AG08396 (cell line): ENCODE results near the gene NRN1L.
"Not testable (repeated sequence)": the region's sequence is repeated elsewhere in the genome, so short reads cannot be mapped to it uniquely, and the experiment has no call there.

Experiments used
- DNase-seq: peaks from one replicate; pipeline ENCODE4 v3.0.0; 2012; ENCODE audit warnings: low spot score, mixed read lengths

NRN1L gene

DNA sequence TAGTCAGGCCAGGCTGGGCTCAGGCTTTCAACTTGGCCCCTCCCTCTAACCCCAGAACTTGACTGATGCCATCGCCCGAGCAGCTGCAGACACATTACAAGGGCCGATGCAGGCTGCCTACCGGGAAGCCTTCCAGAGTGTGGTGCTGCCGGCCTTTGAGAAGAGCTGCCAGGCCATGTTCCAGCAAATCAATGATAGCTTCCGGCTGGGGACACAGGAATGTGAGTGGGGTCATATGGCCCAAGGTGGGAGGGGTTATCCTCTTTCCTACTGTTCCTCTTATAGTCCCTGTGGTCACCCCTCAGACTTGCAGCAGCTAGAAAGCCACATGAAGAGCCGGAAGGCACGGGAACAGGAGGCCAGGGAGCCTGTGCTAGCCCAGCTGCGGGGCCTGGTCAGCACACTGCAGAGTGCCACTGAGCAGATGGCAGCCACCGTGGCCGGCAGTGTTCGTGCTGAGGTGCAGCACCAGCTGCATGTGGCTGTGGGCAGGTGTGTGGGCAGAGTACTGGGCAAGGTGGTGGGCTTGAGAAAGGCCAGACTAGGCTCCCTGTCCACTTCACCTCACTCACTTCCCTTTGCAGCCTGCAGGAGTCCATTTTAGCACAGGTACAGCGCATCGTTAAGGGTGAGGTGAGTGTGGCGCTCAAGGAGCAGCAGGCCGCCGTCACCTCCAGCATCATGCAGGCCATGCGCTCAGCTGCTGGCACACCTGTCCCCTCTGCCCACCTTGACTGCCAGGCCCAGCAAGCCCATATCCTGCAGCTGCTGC lies 2.1 kb upstream of the NRN1L start:
- DNase-seq, result peak; percentile 32

DNA sequence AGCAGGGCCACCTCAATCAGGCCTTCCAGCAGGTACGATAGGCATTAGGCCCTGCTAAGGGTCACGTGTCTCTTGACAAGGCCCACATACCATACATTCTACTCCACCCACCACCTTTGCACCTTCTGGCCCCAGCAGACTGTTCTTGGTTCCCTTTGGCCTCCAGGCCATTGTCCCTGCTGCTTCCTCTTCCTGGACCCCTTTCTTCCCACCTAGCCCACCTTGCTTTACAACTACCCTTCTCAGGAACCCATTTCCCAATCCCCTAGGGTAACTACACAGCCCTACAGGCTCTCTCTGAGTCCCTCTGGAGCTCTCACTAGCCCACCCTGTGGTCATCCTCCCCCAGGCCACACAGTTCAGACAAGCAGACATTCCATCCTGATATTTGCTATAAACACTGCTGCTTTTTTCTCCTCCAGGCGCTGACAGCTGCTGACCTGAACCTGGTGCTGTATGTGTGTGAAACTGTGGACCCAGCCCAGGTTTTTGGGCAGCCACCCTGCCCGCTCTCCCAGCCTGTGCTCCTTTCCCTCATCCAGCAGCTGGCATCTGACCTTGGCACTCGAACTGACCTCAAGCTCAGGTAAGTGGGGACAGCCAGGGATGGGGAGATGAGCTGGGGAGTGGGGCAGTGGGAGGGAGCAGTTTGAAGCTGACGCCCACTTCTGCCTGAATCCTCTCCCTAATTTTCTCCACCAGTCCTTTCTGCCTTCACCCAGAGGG lies 1.4 kb upstream of the NRN1L start:
- DNase-seq, result no peak

DNA sequence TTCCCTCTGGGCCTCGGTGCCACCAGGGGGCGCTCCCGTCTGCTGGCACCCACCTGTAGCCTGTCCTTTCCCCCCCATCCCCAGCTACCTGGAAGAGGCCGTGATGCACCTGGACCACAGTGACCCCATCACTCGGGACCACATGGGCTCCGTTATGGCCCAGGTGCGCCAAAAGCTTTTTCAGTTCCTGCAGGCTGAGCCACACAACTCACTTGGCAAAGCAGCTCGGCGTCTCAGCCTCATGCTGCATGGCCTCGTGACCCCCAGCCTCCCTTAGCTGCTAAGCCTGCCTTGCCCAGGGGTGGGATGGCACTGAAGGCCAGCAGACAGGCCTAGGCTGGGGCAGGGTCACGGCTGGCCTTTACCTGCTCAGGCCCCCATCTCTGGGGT lies 818 bp upstream of the NRN1L start:
- DNase-seq, result peak; percentile 81

DNA sequence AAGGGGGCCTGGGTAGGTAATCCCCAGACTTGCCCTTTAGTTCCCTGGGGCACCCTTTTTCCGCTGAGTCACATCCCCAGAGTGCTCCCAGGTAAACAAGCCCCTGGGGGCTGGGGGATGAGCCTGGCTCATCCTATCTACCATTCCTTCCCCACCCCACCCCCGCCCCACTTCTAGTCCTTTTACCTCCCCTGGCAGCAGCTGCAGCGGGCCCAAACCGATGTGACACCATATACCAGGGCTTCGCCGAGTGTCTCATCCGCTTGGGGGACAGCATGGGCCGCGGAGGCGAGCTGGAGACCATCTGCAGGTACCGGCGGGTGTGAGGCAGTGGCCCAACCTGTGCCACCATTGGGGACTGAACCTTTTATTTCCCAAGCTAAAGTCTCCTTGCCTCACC lies 860 bp downstream of the NRN1L start:
- DNase-seq, result no peak

DNA sequence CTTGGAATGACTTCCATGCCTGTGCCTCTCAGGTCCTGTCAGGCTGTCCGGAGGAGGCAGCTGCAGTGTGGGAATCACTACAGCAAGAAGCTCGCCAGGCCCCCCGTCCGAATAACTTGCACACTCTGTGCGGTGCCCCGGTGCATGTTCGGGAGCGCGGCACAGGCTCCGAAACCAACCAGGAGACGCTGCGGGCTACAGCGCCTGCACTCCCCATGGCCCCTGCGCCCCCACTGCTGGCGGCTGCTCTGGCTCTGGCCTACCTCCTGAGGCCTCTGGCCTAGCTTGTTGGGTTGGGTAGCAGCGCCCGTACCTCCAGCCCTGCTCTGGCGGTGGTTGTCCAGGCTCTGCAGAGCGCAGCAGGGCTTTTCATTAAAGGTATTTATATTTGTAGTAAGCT lies 1.3 kb downstream of the NRN1L start:
- no peak for DNase-seq

DNA sequence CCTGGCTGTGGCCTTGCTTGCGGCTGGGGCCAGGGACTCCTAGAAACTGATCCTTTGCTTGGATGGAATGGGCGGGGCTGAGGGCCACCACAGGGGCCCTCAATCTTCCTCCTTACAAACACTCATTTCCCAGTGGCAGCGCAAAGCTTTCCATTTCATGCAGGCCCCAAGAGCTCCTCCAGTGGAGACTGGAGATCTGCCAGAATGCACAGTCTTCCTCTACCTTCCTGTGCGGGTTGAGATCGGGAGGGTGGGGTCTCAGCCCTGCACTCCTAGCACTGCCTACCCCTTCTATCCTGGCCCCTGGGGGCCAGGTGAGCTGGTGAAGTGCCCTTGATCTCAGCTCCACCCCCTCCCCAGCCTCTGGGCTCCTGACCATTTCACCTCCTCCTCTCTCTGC lies 1.7 kb downstream of the NRN1L start:
- no peak for DNase-seq

DNA sequence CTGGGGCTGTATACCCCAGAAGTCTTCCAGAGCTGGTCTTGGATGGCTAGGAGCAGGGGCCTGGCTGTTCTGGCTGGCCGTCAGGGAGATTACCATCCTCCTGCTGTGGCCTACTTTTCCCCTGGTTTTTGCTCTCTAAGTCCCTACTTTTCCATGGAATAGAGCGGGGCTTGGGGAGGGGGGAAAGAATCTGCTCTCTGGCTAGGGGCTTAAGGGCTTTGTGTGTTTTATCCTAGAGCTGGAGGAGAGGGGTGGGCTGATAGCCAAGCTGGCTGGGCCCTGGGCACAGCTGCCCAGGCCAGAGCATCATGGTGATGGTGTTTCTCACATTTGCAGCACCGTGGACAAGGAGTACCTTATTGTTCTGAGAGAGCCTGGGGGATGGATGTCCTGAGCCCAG lies 3.6 kb downstream of the NRN1L start:
- no peak for DNase-seq

DNA sequence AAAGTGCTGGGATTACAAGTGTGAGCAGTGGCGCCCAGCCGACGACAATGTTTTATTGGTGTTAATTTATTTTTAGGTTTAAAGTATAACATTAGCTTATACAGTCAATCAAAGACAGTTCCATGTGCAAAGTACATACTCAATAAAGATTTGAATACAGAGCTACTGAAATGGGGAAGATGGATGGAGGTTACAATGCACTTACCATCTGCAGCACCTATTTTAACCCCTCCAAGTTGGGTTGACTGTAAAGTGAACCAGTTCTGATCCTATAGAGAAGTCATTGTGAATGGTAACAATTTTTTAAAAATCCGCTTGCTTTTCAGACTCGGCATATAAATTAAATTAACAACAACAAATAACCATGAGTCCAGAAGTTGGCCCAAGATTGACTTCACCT lies 7.7 kb downstream of the NRN1L start:
- DNase-seq, result no peak

DNA sequence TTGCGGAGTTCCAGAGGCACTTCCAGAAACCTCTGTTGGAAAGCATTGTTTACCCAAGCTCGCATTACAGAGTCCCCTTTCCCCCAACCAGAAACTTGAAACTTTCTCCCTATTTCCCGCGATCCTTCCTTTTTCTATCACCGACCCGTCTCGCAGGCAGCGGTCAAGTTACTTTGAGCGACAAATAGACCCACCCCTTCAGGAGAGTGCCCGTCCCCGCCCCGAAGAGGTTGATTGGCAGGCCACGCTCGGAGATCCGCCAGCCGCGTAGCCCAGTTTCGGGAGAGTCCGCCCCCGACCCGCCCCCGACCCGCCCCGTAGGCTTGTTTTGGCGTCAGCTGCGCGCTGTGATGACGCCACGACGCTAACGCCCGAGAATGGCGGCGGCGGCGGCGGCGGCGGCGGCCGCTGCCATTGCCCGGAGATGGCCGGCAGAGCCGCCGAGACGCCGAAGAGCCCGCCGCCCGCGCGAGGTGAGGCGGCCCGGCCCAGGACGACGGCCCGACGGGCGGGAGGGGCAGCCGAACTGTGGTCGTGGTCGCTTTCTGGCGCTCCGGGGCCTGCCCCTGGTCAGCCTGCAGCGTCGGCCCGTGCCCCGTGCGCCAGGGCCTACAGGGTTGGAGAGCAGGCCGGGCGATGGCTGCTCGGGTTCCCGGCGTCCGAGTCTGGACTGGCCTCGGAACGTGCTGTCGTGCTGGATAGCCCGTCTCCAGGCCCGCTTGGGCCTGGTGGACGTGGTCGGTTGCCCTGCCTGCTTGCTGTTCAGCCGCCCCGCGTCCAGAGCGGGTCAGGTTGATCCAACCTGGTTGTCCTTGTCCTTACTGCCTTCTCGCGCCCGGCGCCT lies 8.4 kb downstream of the NRN1L start, which contains the start of gene PSKH1:
Gene PSKH1, plus strand, starts transcription at position 356 of the 844 bp plus-strand sequence. CDS start 15,496 bp downstream, outside the sequence.
- DNase-seq, result peak; percentile 99

DNA sequence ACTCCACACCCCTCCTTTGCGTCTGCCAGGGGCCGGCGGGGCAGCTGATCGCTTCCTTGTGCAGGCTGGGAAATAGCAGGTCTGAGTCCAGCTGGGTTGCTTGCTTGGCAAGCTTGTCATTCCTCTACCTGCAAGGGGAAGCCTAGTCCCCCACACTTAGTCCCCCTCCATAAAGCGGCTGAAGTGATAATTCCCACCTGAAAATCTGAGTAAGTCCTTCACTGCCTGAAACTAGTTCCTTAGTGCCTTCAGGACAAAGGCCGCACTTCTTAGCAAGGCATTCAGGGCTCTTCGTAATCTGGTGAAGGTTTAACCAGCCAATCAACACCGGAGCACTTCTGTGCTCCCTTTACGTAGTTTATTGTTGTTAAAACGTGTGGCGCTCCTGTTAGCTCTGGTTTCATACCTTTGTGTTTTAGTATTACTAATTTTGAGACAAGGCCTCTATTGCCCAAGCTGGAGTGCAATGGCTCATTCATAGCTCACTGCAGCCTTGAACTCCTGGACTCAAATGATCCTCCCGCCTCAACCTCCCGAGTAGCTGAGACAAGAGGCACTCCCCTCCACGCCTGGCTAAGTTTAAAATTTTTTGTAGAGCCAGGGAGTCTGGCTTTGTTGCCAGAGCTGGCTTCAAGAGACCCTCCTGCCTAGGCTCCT lies 9.2 kb downstream of the NRN1L start:
- peak; percentile 38 for DNase-seq

DNA sequence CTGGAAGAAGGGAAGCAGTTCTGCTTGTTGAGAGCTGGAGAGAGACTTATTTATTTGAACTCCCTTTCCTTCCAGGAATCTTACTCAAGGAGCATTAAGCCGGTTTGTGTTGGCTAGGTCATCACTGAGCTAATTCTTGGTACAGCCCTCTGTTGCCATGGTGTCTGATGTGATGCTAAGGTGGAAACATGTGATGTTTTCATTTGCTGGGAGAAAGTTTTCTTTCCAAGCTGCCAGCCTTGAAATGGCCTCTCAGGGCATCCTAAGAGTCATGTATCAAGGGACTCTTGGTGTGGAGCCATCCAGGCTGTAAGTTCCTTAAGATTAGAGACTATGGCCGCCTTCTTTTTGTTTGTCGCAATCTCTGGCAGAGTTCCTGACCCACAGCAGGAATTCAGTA lies 12.5 kb downstream of the NRN1L start:
- DNase-seq, result peak; percentile 60

DNA sequence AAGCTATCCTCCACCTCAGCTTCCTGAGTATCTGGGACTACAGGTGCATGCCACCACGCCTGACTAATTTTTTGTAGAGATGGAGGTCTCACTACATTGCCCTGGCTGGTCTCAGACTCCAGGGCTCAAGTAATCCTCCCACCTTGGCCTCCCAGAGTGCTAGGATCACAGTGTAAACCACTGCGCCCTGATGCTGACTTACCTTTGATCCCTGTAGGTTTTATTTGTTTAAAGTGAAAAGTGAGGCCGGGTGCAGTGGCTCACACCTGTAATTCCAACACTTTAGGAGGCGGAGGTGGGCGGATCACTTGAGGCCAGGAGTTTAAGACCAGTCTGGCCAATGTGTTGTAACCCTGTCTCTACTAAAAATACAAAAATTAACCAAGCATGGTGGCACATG lies 17.0 kb downstream of the NRN1L start:
- DNase-seq, result no peak

DNA sequence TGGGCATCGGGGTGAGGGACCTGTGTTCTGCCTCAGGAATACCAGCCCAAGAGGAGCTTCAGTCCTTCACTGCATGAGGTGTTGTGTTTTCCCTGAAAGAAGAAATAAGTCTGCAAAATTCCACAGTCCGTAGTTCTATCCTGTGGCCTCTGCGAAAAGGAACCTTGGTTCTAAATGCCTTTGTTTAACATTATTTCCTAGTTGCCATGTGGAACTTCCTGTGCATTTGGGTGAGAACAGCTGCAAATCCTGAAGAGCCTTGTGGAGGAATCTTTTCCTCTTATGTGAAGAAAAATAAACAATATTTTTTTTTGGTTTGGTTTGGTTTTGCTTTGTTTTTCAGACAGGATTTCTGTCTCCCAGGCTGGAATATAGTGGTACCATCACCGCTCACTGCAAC lies 18.1 kb downstream of the NRN1L start:
- no peak for DNase-seq

DNA sequence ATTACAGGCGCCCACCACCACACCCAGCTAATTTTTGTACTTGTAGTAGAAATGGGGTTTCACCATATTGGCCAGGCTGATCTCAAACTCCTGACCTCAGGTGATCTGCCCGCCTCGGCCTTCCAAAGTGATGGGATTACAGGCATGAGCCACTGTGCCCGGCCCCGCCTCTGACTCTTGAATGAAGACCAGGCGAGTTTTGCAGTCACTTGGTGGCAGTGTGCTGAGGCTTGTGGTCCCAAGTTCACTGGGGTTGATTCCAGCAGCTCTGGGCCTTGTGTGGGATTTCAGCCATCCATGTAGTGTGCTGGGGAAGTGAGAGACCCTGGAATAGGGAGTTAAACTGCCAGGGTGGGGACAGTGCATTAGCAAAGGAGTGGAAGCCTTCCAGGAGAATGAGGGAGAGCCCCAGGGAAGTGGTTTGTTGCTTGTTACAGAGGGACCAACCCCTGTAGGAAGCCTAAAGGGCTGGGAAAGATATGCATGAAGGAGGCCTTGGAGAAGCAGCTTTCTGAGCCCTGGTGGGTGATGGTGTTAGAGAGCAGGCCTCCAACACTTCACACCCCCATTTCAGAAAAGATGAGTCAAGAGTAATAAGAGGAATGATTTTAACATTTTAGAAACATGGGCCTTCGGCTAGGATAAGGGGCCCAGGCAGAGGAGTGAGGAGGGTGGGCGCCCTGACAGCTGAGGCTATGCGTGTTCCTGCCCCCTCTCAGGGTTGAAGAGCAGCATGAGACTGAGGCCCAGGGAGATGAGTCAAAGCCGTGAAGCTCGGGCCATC lies 22.9 kb downstream of the NRN1L start:
- no peak for DNase-seq

DNA sequence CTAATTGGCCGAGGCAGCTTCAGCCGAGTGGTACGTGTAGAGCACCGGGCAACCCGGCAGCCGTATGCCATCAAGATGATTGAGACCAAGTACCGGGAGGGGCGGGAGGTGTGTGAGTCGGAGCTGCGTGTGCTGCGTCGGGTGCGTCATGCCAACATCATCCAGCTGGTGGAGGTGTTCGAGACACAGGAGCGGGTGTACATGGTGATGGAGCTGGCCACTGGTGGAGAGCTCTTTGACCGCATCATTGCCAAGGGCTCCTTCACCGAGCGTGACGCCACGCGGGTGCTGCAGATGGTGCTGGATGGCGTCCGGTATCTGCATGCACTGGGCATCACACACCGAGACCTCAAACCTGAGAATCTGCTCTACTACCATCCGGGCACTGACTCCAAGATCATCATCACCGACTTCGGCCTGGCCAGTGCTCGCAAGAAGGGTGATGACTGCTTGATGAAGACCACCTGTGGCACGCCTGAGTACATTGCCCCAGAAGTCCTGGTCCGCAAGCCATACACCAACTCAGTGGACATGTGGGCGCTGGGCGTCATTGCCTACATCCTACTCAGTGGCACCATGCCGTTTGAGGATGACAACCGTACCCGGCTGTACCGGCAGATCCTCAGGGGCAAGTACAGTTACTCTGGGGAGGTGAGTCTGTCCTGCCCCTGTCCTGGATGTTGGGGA lies 24.5 kb downstream of the NRN1L start:
- no peak for DNase-seq

DNA sequence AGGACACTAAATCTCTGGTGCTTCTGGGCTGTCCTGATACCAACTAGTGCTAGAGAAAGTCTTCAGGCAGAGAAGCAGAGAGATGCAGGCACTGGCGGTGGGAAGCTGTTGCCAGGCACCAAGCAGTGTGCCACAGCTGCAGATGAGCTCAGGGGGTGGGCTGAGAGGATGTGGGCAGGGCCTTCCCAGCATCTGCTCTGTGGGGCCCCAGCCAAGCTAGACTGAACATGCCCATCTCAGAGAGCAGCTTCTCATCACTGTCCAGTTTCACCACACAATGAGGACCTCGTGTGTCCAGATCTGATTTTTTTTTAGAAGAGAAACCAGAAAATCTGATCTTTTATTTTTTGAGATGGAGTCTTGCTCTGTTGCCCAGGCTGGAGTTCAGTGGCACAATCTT lies 25.5 kb downstream of the NRN1L start:
- no peak for DNase-seq

DNA sequence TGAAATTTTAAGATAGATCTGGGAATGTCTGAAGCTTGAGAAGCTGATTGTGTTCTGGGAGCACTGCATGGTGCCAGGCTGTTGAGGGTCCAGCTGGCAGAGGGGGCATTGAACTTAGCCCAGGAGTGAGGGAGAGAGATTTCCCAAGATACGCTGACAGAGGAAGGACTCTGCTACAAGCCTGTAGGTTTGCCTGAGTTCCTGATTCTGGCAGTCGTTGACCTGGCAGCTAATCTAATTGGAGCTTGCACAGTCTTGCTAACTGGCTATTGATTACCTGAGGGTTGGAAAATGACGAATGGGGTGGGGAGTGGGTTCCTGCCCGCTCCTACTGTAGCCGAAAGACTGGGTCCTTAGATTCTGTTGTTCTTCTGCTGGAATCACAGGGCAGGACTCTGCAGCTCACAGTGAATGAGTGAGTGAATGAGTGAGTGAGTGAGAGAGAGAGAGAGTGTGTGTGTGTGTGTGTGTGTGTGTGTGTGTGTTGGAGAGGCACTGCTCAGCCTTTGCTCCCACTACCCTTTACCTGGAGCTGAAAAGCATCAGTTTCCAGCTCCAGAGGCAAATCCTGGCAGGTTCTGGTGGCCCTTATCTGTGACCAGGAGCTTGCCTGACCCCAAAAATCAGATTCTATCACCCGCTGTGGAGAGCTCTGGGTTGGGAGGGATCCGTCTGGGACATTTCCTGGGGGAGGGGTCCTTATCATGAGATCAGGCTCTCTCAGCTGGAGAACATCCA lies 30.2 kb downstream of the NRN1L start:
- no peak for DNase-seq

DNA sequence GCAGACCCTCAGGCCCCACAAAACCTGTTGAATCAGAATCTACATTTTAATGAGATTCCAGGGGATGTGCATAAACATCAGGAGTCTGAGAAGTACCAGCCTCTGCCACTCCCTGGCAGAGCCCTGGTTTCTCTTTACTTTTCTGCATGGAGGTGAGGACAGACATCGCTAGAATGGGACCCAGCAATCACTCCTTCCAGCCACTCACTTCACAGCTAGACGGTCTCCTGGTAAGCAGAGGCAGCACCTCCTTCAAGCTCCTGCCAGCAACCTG lies 30.7 kb downstream of the NRN1L start:
- DNase-seq, result not testable (repeated sequence)

DNA sequence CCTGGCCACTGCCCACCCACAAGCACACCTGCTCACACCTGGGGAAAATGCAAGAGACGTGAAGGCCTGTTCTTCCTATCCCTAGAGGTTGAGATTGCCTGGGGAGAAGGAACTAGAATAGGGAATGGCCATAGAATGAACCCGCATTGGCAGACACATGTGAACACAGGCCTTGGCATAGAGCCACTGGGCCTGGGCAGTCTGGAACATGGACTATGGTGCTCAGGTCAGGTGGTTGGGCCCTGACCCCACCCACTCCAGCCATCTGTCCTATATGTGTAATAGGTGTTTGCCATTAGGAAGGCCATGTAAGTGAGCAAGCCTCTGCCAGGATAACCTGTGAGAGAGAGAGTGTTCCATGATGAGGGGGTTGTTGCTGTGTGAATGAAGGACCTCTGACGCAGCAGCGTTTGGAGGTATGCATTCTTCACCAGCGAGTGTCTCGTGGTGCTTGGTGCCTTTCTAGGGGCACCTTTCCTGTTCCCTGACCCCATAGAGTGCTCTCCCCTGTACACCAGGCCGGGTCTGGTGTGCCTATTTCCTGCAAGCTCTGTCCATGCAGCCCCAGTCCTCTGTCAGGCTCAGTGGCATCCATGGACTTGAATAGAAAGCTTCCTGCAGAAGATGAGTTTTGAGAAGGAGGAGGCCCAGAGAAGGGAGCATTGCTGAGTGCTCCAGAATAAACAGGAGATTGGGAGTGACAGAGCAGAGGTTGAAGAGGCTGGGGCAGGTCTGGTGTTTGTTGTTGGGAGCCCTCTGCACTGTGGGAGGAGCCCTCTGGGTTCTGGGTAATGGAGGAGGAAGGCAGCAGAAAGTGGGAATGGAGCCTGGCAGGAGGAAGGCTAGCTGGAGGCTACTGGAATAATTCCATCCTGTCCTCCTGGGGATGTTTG lies 31.4 kb downstream of the NRN1L start:
- DNase-seq, result no peak
